A673 (cell line): ENCODE results near the gene MN1.

Experiments
- EZH2 ChIP-seq: fragments of 200-600 bp; sonication (generic); IDR thresholded peaks from 2 replicates; pipeline ENCODE4 v1.6.1; 2017; ENCODE audit warnings: borderline replicate concordance, low read depth, mild to moderate bottlenecking, mixed read lengths, antibody characterized with exemption, low read length; ENCODE audit not compliant: poor library complexity, severe bottlenecking
- TF ChIP-seq, protein P1 (sequence below): fragments of 300-800, 200-600 bp; sonication (generic); conservative IDR thresholded peaks from 2 replicates; pipeline ENCODE4 v1.5.1; 2017; ENCODE audit warnings: low read depth, mild to moderate bottlenecking, antibody characterized with exemption, low read length, moderate library complexity, mixed read lengths

DNA sequence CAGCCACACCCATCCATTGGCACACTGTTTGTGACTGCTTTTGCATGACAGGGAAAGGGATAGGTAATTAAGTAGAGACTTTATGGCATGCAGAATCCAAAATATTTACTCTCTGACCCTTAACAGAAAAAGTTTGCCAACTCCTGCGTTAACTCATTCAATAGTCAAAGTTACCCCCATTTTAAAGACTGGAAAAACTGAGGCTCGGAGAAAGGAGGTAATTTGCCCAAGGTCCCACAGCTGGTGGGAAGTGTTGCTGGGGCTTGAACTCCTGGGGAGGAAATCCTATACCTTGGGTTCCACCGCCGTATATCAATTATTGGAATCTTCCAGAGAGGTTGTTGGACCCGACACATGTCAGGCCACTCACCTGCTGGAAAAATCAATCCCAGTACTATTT is 29.9 kb downstream of the MN1 start:
- TF ChIP-seq, protein P1, sequence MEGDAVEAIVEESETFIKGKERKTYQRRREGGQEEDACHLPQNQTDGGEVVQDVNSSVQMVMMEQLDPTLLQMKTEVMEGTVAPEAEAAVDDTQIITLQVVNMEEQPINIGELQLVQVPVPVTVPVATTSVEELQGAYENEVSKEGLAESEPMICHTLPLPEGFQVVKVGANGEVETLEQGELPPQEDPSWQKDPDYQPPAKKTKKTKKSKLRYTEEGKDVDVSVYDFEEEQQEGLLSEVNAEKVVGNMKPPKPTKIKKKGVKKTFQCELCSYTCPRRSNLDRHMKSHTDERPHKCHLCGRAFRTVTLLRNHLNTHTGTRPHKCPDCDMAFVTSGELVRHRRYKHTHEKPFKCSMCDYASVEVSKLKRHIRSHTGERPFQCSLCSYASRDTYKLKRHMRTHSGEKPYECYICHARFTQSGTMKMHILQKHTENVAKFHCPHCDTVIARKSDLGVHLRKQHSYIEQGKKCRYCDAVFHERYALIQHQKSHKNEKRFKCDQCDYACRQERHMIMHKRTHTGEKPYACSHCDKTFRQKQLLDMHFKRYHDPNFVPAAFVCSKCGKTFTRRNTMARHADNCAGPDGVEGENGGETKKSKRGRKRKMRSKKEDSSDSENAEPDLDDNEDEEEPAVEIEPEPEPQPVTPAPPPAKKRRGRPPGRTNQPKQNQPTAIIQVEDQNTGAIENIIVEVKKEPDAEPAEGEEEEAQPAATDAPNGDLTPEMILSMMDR, result no peak
- TF ChIP-seq EZH2, result no peak
